HepG2 (cell line): Measurements from ENCODE around the gene DBN1. TPM values are rescaled to one million over a fixed set of nuclear protein-coding genes. Genes with fewer than 3 reads are reported as not detected.
A peak's percentile ranks its signal among the peaks of the same experiment; 100 is the strongest.

Experiments used
- AFF4 ChIP-seq: sonication (generic); formaldehyde crosslinking; IDR thresholded peaks from 2 replicates; pipeline ENCODE4 v1.4.0; 2020; ENCODE audit warnings: missing genetic modification reagents
- ATAD3A ChIP-seq: sonication (generic); formaldehyde crosslinking; IDR thresholded peaks from 2 replicates; pipeline ENCODE4 v1.4.0; 2020; ENCODE audit warnings: missing genetic modification reagents
- CEBPG ChIP-seq: IDR thresholded peaks from 2 replicates; pipeline ENCODE4 v1.6.1; 2016
- KDM4B ChIP-seq: sonication (generic); formaldehyde crosslinking; IDR thresholded peaks from 2 replicates; pipeline ENCODE4 v1.4.0; 2020; ENCODE audit warnings: missing genetic modification reagents
- MATR3 ChIP-seq: sonication (generic); formaldehyde crosslinking; IDR thresholded peaks from 2 replicates; pipeline ENCODE4 v1.4.0; 2020; ENCODE audit warnings: missing genetic modification reagents
- NFYB ChIP-seq: sonication (generic); formaldehyde crosslinking; IDR thresholded peaks from 2 replicates; pipeline ENCODE4 v1.4.0; 2020; ENCODE audit warnings: missing genetic modification reagents
- SAFB2 ChIP-seq: sonication (generic); formaldehyde crosslinking; IDR thresholded peaks from 2 replicates; pipeline ENCODE4 v1.5.1; 2020; ENCODE audit warnings: missing genetic modification reagents, low read depth, mild to moderate bottlenecking, borderline replicate concordance
- SIX4 ChIP-seq: sonication (generic); formaldehyde crosslinking; IDR thresholded peaks from 2 replicates; pipeline ENCODE4 v1.4.0; 2020; ENCODE audit warnings: missing genetic modification reagents
- SP5 ChIP-seq: IDR thresholded peaks from 2 replicates; pipeline ENCODE4 v1.6.1; 2016; ENCODE audit warnings: low read depth, borderline replicate concordance
- SRSF1 ChIP-seq: fragments of 200-400 bp; formaldehyde crosslinking; optimal IDR thresholded peaks from 2 replicates; pipeline ENCODE3; 2017; ENCODE audit warnings: mild to moderate bottlenecking, low read depth, low read length, moderate library complexity
- ZEB1 ChIP-seq: IDR thresholded peaks from 2 replicates; pipeline ENCODE4 v1.6.1; 2012; ENCODE audit warnings: mild to moderate bottlenecking, low read depth, inconsistent platforms; ENCODE audit not compliant: insufficient replicate concordance
- ZNF143 ChIP-seq: sonication (generic); formaldehyde crosslinking; IDR thresholded peaks from 2 replicates; pipeline ENCODE4 v1.4.0; 2020; ENCODE audit warnings: missing genetic modification reagents
- ZNF20 ChIP-seq: sonication (generic); formaldehyde crosslinking; IDR thresholded peaks from 2 replicates; pipeline ENCODE4 v1.4.0; 2020; ENCODE audit warnings: mild to moderate bottlenecking, moderate library complexity, missing genetic modification reagents
- ZNF329 ChIP-seq: sonication (generic); formaldehyde crosslinking; IDR thresholded peaks from 2 replicates; pipeline ENCODE4 v1.9.0; 2021; ENCODE audit warnings: low read depth, mild to moderate bottlenecking, missing genetic modification reagents
- ZNF546 ChIP-seq: sonication (generic); formaldehyde crosslinking; conservative IDR thresholded peaks from 2 replicates; pipeline ENCODE4 v1.8.1; 2023; ENCODE audit warnings: mild to moderate bottlenecking, missing genetic modification reagents
- ZNF564 ChIP-seq: sonication (generic); formaldehyde crosslinking; IDR thresholded peaks from 2 replicates; pipeline ENCODE4 v1.8.1; 2023; ENCODE audit warnings: mild to moderate bottlenecking, missing genetic modification reagents
- polyA plus RNA-seq, 8 experiments: library from polyadenylated mRNA; depleted of rRNA in 3 of 8; stranded (reverse) in 7 of 8; unstranded in 1 of 8; fragments of >200 nt; fragmentation: Illumina TruSeq in 4 of 8; extraction: Trizol in 4 of 8; gene quantifications; 2 replicates each; pipeline versions ENCODE4 v1.2.1 to v1.2.3, GENCODE V29; 2011 to 2016; ENCODE audit warnings: low read depth in 4 of 8, missing spikeins in 1 of 8, mixed read lengths in 1 of 8; ENCODE audit not compliant: insufficient read depth in 1 of 8
- total RNA-seq, 5 experiments: library from RNA; depleted of rRNA; stranded (reverse); fragments of >200 nt; fragmentation: Illumina TruSeq; extraction: Trizol; gene quantifications; 2 replicates each; pipeline ENCODE4 v1.2.3, GENCODE V29; 2016; ENCODE audit warnings: low read depth in 1 of 5
- TF ChIP-seq, protein P1 (sequence below): sonication (generic); formaldehyde crosslinking; IDR thresholded peaks from 2 replicates; pipeline ENCODE4 v1.5.0; 2020; ENCODE audit warnings: mild to moderate bottlenecking, missing genetic modification reagents
- TF ChIP-seq, protein P2 (sequence below): sonication (generic); formaldehyde crosslinking; IDR thresholded peaks from 2 replicates; pipeline ENCODE4 v1.4.0; 2020; ENCODE audit warnings: mild to moderate bottlenecking, missing genetic modification reagents
- TF ChIP-seq, protein P3 (sequence below), 2 experiments: sonication (generic) in 1 of 2; formaldehyde crosslinking in 1 of 2; IDR thresholded peaks; 2 replicates each; pipeline versions ENCODE4 v1.5.1 to v1.6.1; 2011 to 2020; ENCODE audit warnings: borderline replicate concordance in 1 of 2, low read depth in 1 of 2, low read length in 1 of 2, mild to moderate bottlenecking in 1 of 2, missing genetic modification reagents in 1 of 2, moderate library complexity in 1 of 2
- TF ChIP-seq, protein P4 (sequence below): sonication (generic); formaldehyde crosslinking; IDR thresholded peaks from 2 replicates; pipeline ENCODE4 v1.9.0; 2021; ENCODE audit warnings: missing genetic modification reagents, mild to moderate bottlenecking, borderline replicate concordance

The DBN1 gene
- total and polyA plus RNA-seq, 2 of the 13 experiments (the other 11 are each of a cell fraction or from before 2014, with no cell fraction given), result 27.0 to 37.3 TPM

GRCh38 chr5:177434942-177435738, 38.3 kb downstream of the DBN1 start (continued):
- TF ChIP-seq ZNF546 (CRISPR knock-in tag), result no peak
- TF ChIP-seq, protein P1, sequence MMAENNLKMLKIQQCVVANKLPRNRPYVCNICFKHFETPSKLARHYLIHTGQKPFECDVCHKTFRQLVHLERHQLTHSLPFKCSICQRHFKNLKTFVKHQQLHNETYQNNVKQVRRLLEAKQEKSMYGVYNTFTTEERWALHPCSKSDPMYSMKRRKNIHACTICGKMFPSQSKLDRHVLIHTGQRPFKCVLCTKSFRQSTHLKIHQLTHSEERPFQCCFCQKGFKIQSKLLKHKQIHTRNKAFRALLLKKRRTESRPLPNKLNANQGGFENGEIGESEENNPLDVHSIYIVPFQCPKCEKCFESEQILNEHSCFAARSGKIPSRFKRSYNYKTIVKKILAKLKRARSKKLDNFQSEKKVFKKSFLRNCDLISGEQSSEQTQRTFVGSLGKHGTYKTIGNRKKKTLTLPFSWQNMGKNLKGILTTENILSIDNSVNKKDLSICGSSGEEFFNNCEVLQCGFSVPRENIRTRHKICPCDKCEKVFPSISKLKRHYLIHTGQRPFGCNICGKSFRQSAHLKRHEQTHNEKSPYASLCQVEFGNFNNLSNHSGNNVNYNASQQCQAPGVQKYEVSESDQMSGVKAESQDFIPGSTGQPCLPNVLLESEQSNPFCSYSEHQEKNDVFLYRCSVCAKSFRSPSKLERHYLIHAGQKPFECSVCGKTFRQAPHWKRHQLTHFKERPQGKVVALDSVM, result peak; percentile 81
- no peak for TF ChIP-seq ZNF20 (CRISPR knock-in tag)
- 0 out of 2 replicates have a peak, but pooled peaks have one; percentile 13 for TF ChIP-seq CEBPG (CRISPR knock-in tag)
- TF ChIP-seq ZEB1, result no peak
- TF ChIP-seq, protein P2, sequence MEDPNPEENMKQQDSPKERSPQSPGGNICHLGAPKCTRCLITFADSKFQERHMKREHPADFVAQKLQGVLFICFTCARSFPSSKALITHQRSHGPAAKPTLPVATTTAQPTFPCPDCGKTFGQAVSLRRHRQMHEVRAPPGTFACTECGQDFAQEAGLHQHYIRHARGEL (CRISPR knock-in tag), result no peak
- TF ChIP-seq, protein P3, sequence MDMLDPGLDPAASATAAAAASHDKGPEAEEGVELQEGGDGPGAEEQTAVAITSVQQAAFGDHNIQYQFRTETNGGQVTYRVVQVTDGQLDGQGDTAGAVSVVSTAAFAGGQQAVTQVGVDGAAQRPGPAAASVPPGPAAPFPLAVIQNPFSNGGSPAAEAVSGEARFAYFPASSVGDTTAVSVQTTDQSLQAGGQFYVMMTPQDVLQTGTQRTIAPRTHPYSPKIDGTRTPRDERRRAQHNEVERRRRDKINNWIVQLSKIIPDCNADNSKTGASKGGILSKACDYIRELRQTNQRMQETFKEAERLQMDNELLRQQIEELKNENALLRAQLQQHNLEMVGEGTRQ (IDR thresholded peaks at IDR 0.05; ENCODE audit: low read depth, low read length), result no peak
- TF ChIP-seq, protein P3 (CRISPR knock-in tag; IDR thresholded peaks at IDR 0.05; ENCODE audit: borderline replicate concordance), result no peak
- no peak for TF ChIP-seq ATAD3A (CRISPR knock-in tag)
- TF ChIP-seq, protein P4, sequence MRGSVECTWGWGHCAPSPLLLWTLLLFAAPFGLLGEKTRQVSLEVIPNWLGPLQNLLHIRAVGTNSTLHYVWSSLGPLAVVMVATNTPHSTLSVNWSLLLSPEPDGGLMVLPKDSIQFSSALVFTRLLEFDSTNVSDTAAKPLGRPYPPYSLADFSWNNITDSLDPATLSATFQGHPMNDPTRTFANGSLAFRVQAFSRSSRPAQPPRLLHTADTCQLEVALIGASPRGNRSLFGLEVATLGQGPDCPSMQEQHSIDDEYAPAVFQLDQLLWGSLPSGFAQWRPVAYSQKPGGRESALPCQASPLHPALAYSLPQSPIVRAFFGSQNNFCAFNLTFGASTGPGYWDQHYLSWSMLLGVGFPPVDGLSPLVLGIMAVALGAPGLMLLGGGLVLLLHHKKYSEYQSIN (CRISPR knock-in tag), result no peak
- TF ChIP-seq ZNF564 (CRISPR knock-in tag), result no peak
- TF ChIP-seq SP5, result peak; percentile 61; the same call in 1 of the 2 replicates
- TF ChIP-seq AFF4 (CRISPR knock-in tag), result no peak
- TF ChIP-seq KDM4B (CRISPR knock-in tag), result no peak
- no peak for TF ChIP-seq ZNF329
- TF ChIP-seq ZNF143 (CRISPR knock-in tag), result no peak
- TF ChIP-seq SAFB2, result 0 out of 2 replicates have a peak, but pooled peaks have one; percentile 31
- TF ChIP-seq SIX4 (CRISPR knock-in tag), result no peak
- TF ChIP-seq SRSF1, result no peak
- no peak for TF ChIP-seq MATR3 (CRISPR knock-in tag)
- no peak for TF ChIP-seq NFYB
